ENCODE data around the gene FBXO10. TPM values are rescaled to one million over a fixed set of nuclear protein-coding genes. Genes with fewer than 3 reads are reported as not detected.

FBXO10 gene
- total RNA-seq, 1 donor from 2014 or later, result 18.5 TPM

GRCh38 chr9:37559125-37559524 lies 17.1 kb downstream of the FBXO10 start:
- no peak overlapping the region for H3K27ac Mint-ChIP-seq
- no peak for DNase-seq (ENCODE audit: extremely low spot score, unreplicated experiment)
- no peaks in the 10 kb centered on the region for H3K27me3 Mint-ChIP-seq
- TF ChIP-seq, protein P1, sequence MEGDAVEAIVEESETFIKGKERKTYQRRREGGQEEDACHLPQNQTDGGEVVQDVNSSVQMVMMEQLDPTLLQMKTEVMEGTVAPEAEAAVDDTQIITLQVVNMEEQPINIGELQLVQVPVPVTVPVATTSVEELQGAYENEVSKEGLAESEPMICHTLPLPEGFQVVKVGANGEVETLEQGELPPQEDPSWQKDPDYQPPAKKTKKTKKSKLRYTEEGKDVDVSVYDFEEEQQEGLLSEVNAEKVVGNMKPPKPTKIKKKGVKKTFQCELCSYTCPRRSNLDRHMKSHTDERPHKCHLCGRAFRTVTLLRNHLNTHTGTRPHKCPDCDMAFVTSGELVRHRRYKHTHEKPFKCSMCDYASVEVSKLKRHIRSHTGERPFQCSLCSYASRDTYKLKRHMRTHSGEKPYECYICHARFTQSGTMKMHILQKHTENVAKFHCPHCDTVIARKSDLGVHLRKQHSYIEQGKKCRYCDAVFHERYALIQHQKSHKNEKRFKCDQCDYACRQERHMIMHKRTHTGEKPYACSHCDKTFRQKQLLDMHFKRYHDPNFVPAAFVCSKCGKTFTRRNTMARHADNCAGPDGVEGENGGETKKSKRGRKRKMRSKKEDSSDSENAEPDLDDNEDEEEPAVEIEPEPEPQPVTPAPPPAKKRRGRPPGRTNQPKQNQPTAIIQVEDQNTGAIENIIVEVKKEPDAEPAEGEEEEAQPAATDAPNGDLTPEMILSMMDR (conservative IDR thresholded peaks at IDR 0.05), result no peak
- peaks cover 10% of the 10 kb centered on the region for H3K36me3 Mint-ChIP-seq
- peaks cover 6% of the 10 kb centered on the region for H3K9me3 Mint-ChIP-seq
- H3K4me1 Mint-ChIP-seq (ENCODE audit: unreplicated experiment), result peaks cover 3% of the 10 kb centered on the region
- H3K4me3 Mint-ChIP-seq, result no peak overlapping the region

GRCh38 chr9:37555786-37556185 lies 20.4 kb downstream of the FBXO10 start:
- no peak for DNase-seq (ENCODE audit: extremely low spot score, unreplicated experiment)
- H3K27me3 Mint-ChIP-seq, result no peaks in the 10 kb centered on the region

GRCh38 chr9:37554318-37554717 lies 21.9 kb downstream of the FBXO10 start:
- Mint-ChIP-seq H3K27ac (no peak overlapping the region), H3K4me3 (no peak overlapping the region), H3K27me3 (no peaks in the 10 kb centered on the region), H3K9me3 (no peaks in the 10 kb centered on the region), H3K36me3 (peaks cover 4% of the 10 kb centered on the region), H3K4me1 (ENCODE audit: unreplicated experiment) (peaks cover 3% of the 10 kb centered on the region)
- TF ChIP-seq, protein P1 (conservative IDR thresholded peaks at IDR 0.05), result no peak
- DNase-seq (ENCODE audit: extremely low spot score, unreplicated experiment), result no peak

More at GRCh38 chr9:37555786-37556185, 20.4 kb downstream of the FBXO10 start:
- peaks cover 3% of the 10 kb centered on the region for H3K4me1 Mint-ChIP-seq (ENCODE audit: unreplicated experiment)
- H3K36me3 Mint-ChIP-seq, result peaks cover 4% of the 10 kb centered on the region
- no peak overlapping the region for H3K27ac Mint-ChIP-seq
- H3K4me3 Mint-ChIP-seq, result no peak overlapping the region
- TF ChIP-seq, protein P1 (conservative IDR thresholded peaks at IDR 0.05), result no peak
- H3K9me3 Mint-ChIP-seq, result no peaks in the 10 kb centered on the region

- no peaks in the 10 kb centered on the region for H3K9me3 Mint-ChIP-seq
- H3K4me1 Mint-ChIP-seq (ENCODE audit: unreplicated experiment), result no peaks in the 10 kb centered on the region
- H3K27me3 Mint-ChIP-seq, result no peaks in the 10 kb centered on the region
- TF ChIP-seq, protein P1 (conservative IDR thresholded peaks at IDR 0.05), result no peak
- H3K36me3 Mint-ChIP-seq, result peaks cover 4% of the 10 kb centered on the region
- no peak overlapping the region for H3K27ac Mint-ChIP-seq
- DNase-seq (ENCODE audit: extremely low spot score, unreplicated experiment), result no peak
- no peak overlapping the region for H3K4me3 Mint-ChIP-seq
These were observed 24.3 kb downstream of the FBXO10 start for GRCh38 chr9:37551888-37552287.

- Mint-ChIP-seq H3K4me3 (no peak overlapping the region), H3K9me3 (no peaks in the 10 kb centered on the region), H3K4me1 (ENCODE audit: unreplicated experiment) (no peaks in the 10 kb centered on the region), H3K27ac (no peak overlapping the region), H3K27me3 (no peaks in the 10 kb centered on the region), H3K36me3 (peaks cover 4% of the 10 kb centered on the region)
- TF ChIP-seq, protein P1 (conservative IDR thresholded peaks at IDR 0.05), result no peak
- no peak for DNase-seq (ENCODE audit: extremely low spot score, unreplicated experiment)
These were observed 24.7 kb downstream of the FBXO10 start for GRCh38 chr9:37551468-37551867.

GRCh38 chr9:37550781-37551180 lies 25.4 kb downstream of the FBXO10 start:
- Mint-ChIP-seq H3K4me1 (ENCODE audit: unreplicated experiment) (no peaks in the 10 kb centered on the region), H3K27me3 (no peaks in the 10 kb centered on the region), H3K4me3 (no peak overlapping the region), H3K36me3 (peaks cover 4% of the 10 kb centered on the region), H3K9me3 (no peaks in the 10 kb centered on the region), H3K27ac (no peak overlapping the region)
- no peak for DNase-seq (ENCODE audit: extremely low spot score, unreplicated experiment)
- TF ChIP-seq, protein P1 (conservative IDR thresholded peaks at IDR 0.05), result no peak
